WTC11 (cell line): Measurements from ENCODE around the gene LRATD1. TPM values are rescaled to one million over a fixed set of nuclear protein-coding genes. Genes with fewer than 3 reads are reported as not detected.
A peak's percentile ranks its signal among the peaks of the same experiment; 100 is the strongest.

Experiments
- ATAC-seq: fragments of 200-7000 bp; cut with Tn5 transposase; 2 replicates; pipeline ENCODE4 v1.10.0; 2021; ENCODE audit warnings: mild to moderate bottlenecking, moderate library complexity
- CTCF ChIA-PET: fragments of 300-600 bp; sonication (Branson Sonifier 250); formaldehyde crosslinking; loops from one replicate; lab custom pipeline; 2021; ENCODE audit warnings: antibody characterized with exemption; lab: Charles Lee
- POLR2A ChIA-PET: fragments of 350-600 bp; sonication (Branson Sonifier 250); formaldehyde crosslinking; loops from one replicate; lab custom pipeline; 2021; ENCODE audit warnings: antibody characterized with exemption; lab: Charles Lee
- DNase-seq: peaks from one replicate; pipeline ENCODE4 v3.0.0; 2021; ENCODE audit warnings: low spot score
- H3K27ac Mint-ChIP-seq: 2 replicates; pipeline ENCODE4 v1.8.0; 2021; ENCODE audit warnings: mixed read lengths
- H3K27me3 Mint-ChIP-seq: 2 replicates; pipeline ENCODE4 v1.8.0; 2021; ENCODE audit warnings: low read depth, mild to moderate bottlenecking, moderate library complexity, mixed read lengths
- H3K36me3 Mint-ChIP-seq: 2 replicates; pipeline ENCODE4 v1.8.0; 2021; ENCODE audit warnings: mixed read lengths
- H3K4me1 Mint-ChIP-seq: 2 replicates; pipeline ENCODE4 v1.8.0; 2022; ENCODE audit warnings: mixed read lengths
- H3K4me3 Mint-ChIP-seq: 2 replicates; pipeline ENCODE4 v1.8.0; 2021; ENCODE audit warnings: mild to moderate bottlenecking, moderate library complexity, mixed read lengths
- H3K9me3 Mint-ChIP-seq: 2 replicates; pipeline ENCODE4 v1.8.0; 2021; ENCODE audit warnings: mixed read lengths
- ATF1 ChIP-seq: sonication (generic); formaldehyde crosslinking; IDR thresholded peaks from 2 replicates; pipeline ENCODE4 v1.8.1; 2023; ENCODE audit warnings: mild to moderate bottlenecking, moderate library complexity, missing genetic modification reagents
- ATF6 ChIP-seq: sonication (generic); formaldehyde crosslinking; IDR thresholded peaks from 2 replicates; pipeline ENCODE4 v1.8.1; 2023; ENCODE audit warnings: mild to moderate bottlenecking, missing genetic modification reagents
- CBFB ChIP-seq: sonication (generic); formaldehyde crosslinking; IDR thresholded peaks from 2 replicates; pipeline ENCODE4 v1.8.1; 2022; ENCODE audit warnings: mild to moderate bottlenecking, low read depth, missing genetic modification reagents
- CDX4 ChIP-seq: fragments of 250-450 bp; sonication (Bioruptor Pico); IDR thresholded peaks from 2 replicates; pipeline ENCODE4 v1.9.0; 2021; ENCODE audit warnings: moderate library complexity, mild to moderate bottlenecking, inconsistent platforms, borderline replicate concordance
- E2F1 ChIP-seq: sonication (generic); formaldehyde crosslinking; IDR thresholded peaks from 2 replicates; pipeline ENCODE4 v1.8.0; 2022; ENCODE audit warnings: mild to moderate bottlenecking, missing genetic modification reagents
- ELF4 ChIP-seq: sonication (generic); formaldehyde crosslinking; IDR thresholded peaks from 2 replicates; pipeline ENCODE4 v1.8.1; 2022; ENCODE audit warnings: low read depth, mild to moderate bottlenecking, moderate library complexity, missing genetic modification reagents
- EMX1 ChIP-seq: fragments of 250-450 bp; sonication (Bioruptor Pico); IDR thresholded peaks from 2 replicates; pipeline ENCODE4 v1.8.0; 2021; ENCODE audit warnings: mild to moderate bottlenecking
- ETV6 ChIP-seq: sonication (generic); formaldehyde crosslinking; IDR thresholded peaks from 2 replicates; pipeline ENCODE4 v1.8.1; 2022; ENCODE audit warnings: mild to moderate bottlenecking, missing genetic modification reagents
- GABPB1 ChIP-seq: sonication (generic); formaldehyde crosslinking; IDR thresholded peaks from 2 replicates; pipeline ENCODE4 v1.8.1; 2023; ENCODE audit warnings: mild to moderate bottlenecking, missing genetic modification reagents
- GTF2I ChIP-seq: fragments of 250-450 bp; sonication (Bioruptor Pico); conservative IDR thresholded peaks from 2 replicates; pipeline ENCODE4 v1.4.0; 2021; ENCODE audit warnings: mild to moderate bottlenecking
- SMAD3 ChIP-seq: sonication (generic); formaldehyde crosslinking; IDR thresholded peaks from 2 replicates; pipeline ENCODE4 v1.8.0; 2022; ENCODE audit warnings: missing genetic modification reagents, mild to moderate bottlenecking, borderline replicate concordance
- STAT6 ChIP-seq: sonication (generic); formaldehyde crosslinking; conservative IDR thresholded peaks from 2 replicates; pipeline ENCODE4 v1.8.1; 2023; ENCODE audit warnings: mild to moderate bottlenecking, low read depth, missing genetic modification reagents, moderate library complexity
- USF2 ChIP-seq: sonication (generic); formaldehyde crosslinking; IDR thresholded peaks from 2 replicates; pipeline ENCODE4 v1.8.1; 2023; ENCODE audit warnings: mild to moderate bottlenecking, missing genetic modification reagents, moderate library complexity
- ZBTB21 ChIP-seq: sonication (generic); formaldehyde crosslinking; IDR thresholded peaks from 2 replicates; pipeline ENCODE4 v1.8.1; 2023; ENCODE audit warnings: mild to moderate bottlenecking, missing genetic modification reagents, borderline replicate concordance
- ZNF121 ChIP-seq: sonication (generic); formaldehyde crosslinking; IDR thresholded peaks from 2 replicates; pipeline ENCODE4 v1.8.0; 2023; ENCODE audit warnings: missing genetic modification reagents
- ZNF281 ChIP-seq: sonication (generic); formaldehyde crosslinking; IDR thresholded peaks from 2 replicates; pipeline ENCODE4 v1.8.0; 2023; ENCODE audit warnings: mild to moderate bottlenecking, missing genetic modification reagents
- ZNF423 ChIP-seq: fragments of 250-450 bp; sonication (Bioruptor Pico); IDR thresholded peaks from 2 replicates; pipeline ENCODE4 v2.1.2; 2022; ENCODE audit warnings: mild to moderate bottlenecking, moderate library complexity
- ZSCAN18 ChIP-seq: fragments of 250-450 bp; sonication (Bioruptor Pico); IDR thresholded peaks from 2 replicates; pipeline ENCODE4 v2.1.2; 2022; ENCODE audit warnings: mild to moderate bottlenecking, moderate library complexity
- total RNA-seq: library from RNA; stranded (reverse); gene quantifications from 3 replicates; pipeline ENCODE4 v1.2.3, GENCODE V29; 2021

LRATD1 gene
- total RNA-seq, 1 experiment from 2014 or later, result 2.3 TPM

GRCh38 chr2:14633061-14633460, 544 bp downstream of the LRATD1 start:
- ATAC-seq (peak; percentile 2; the same call in 1 of the 2 replicates), DNase-seq (peak; percentile 14)
- CTCF ChIA-PET, result interaction anchor here (1.0 to 1.9 kb wide), 2 partner anchors 40 to 44 kb away, joined by 3 to 4 read pairs; no protein-coding TSS in a partner anchor
- Mint-ChIP-seq H3K27me3 (peaks cover 84% of the 10 kb centered on the region), H3K27ac (no peak overlapping the region), H3K9me3 (no peaks in the 10 kb centered on the region), H3K36me3 (no peaks in the 10 kb centered on the region), H3K4me3 (peak overlapping the region; percentile 79), H3K4me1 (peaks cover 36% of the 10 kb centered on the region)
- POLR2A ChIA-PET, result no interaction called here
- no peak for TF ChIP-seq ZBTB21 (CRISPR knock-in tag)
- no peak for TF ChIP-seq ZNF281
- TF ChIP-seq CBFB, result no peak
- no peak for TF ChIP-seq ETV6 (CRISPR knock-in tag)
- TF ChIP-seq EMX1, result no peak
- no peak for TF ChIP-seq ZSCAN18 (CRISPR knock-in tag)
- TF ChIP-seq SMAD3, result 0 out of 2 replicates have a peak, but pooled peaks have one; percentile 15

- Mint-ChIP-seq H3K27me3 (peaks cover 84% of the 10 kb centered on the region), H3K36me3 (no peaks in the 10 kb centered on the region), H3K4me1 (peaks cover 33% of the 10 kb centered on the region), H3K4me3 (peak overlapping the region; percentile 79), H3K9me3 (no peaks in the 10 kb centered on the region), H3K27ac (no peak overlapping the region)
- POLR2A ChIA-PET, result no interaction called here
- DNase-seq (peak; percentile 24), ATAC-seq (no peak)
- TF ChIP-seq STAT6 (CRISPR knock-in tag) (no peak), ZNF121 (CRISPR knock-in tag) (no peak), ZNF423 (CRISPR knock-in tag) (no peak), USF2 (CRISPR knock-in tag) (0 out of 2 replicates have a peak, but pooled peaks have one; percentile 5)
- CTCF ChIA-PET, result interaction anchor here (0.9 to 2.9 kb wide), 16 partner anchors 9 to 944 kb away, joined by 3 to 14 read pairs (median 4); no protein-coding TSS in a partner anchor
Observed at GRCh38 chr2:14633461-14634181, 1.1 kb downstream of the LRATD1 start.

- H3K9me3 Mint-ChIP-seq, result no peaks in the 10 kb centered on the region
- ChIA-PET POLR2A (no interaction called here), CTCF (interaction anchor here (0.5 to 2.9 kb wide), 21 partner anchors 9 to 943 kb away, joined by 3 to 14 read pairs (median 4); no protein-coding TSS in a partner anchor)
- H3K4me3 Mint-ChIP-seq, result peak overlapping the region; percentile 79
- no peaks in the 10 kb centered on the region for H3K36me3 Mint-ChIP-seq
- peaks cover 29% of the 10 kb centered on the region for H3K4me1 Mint-ChIP-seq
- H3K27me3 Mint-ChIP-seq, result peaks cover 81% of the 10 kb centered on the region
- DNase-seq, result no peak
- H3K27ac Mint-ChIP-seq, result no peak overlapping the region
- no peak for ATAC-seq
- TF ChIP-seq ATF6 (CRISPR knock-in tag) (no peak), ELF4 (0 out of 2 replicates have a peak, but pooled peaks have one; percentile 52), ZBTB21 (CRISPR knock-in tag) (0 out of 2 replicates have a peak, but pooled peaks have one; percentile 69), USF2 (CRISPR knock-in tag) (0 out of 2 replicates have a peak, but pooled peaks have one; percentile 4), ATF1 (CRISPR knock-in tag) (0 out of 2 replicates have a peak, but pooled peaks have one; percentile 84), GTF2I (CRISPR knock-in tag) (no peak), E2F1 (no peak), GABPB1 (no peak), CDX4 (CRISPR knock-in tag) (no peak)
Observed at GRCh38 chr2:14634182-14634488, 1.6 kb downstream of the LRATD1 start.
